Panc1 (cell line): ENCODE measurements around the gene CYTH2. TPM values are rescaled to one million over a fixed set of nuclear protein-coding genes. Genes with fewer than 3 reads are reported as not detected.

Source experiments
- ATAC-seq: fragments of 200-7000 bp; cut with Tn5 transposase; 2 replicates; pipeline ENCODE4 v1.9.1; 2020; ENCODE audit warnings: mild to moderate bottlenecking, moderate library complexity
- BruUV-seq: library from RNA; stranded (reverse); fragments of 400-500 nt; replicated peaks from 2 replicates; lab custom pipeline; 2021; lab: Mats Ljungman, UMichigan
- CTCF ChIA-PET: fragments of 300-600 bp; sonication (Branson Sonifier 250); formaldehyde crosslinking; loops from one replicate; lab custom pipeline; 2022; ENCODE audit warnings: antibody characterized with exemption; lab: Charles Lee
- POLR2A ChIA-PET: fragments of 300-600 bp; sonication (Branson Sonifier 250); formaldehyde crosslinking; loops from one replicate; lab custom pipeline; 2022; ENCODE audit warnings: antibody characterized with exemption; lab: Charles Lee
- DNase-seq: peaks from one replicate; pipeline ENCODE4 v3.0.0-alpha.2; 2010; ENCODE audit warnings: low read depth, low spot score
- H3K27ac ChIP-seq: 2 replicates; pipeline ENCODE4 v1.5.1; 2011; ENCODE audit warnings: mild to moderate bottlenecking, low read length, inconsistent platforms
- H3K27me3 ChIP-seq: fragments of 200-500 bp; sonication (Bioruptor generic); 2 replicates; pipeline ENCODE4 v1.6.0; 2014; ENCODE audit warnings: low read length, inconsistent platforms; ENCODE audit not compliant: control insufficient read depth, insufficient read depth
- H3K36me3 ChIP-seq: fragments of 200-500 bp; sonication (Bioruptor generic); 2 replicates; pipeline ENCODE4 v1.5.1; 2014; ENCODE audit warnings: inconsistent platforms, mild to moderate bottlenecking, low read length, moderate library complexity; ENCODE audit not compliant: control insufficient read depth, insufficient read depth
- H3K4me1 ChIP-seq: 2 replicates; pipeline ENCODE4 v1.5.1; 2011; ENCODE audit warnings: inconsistent platforms, mild to moderate bottlenecking, low read length, moderate library complexity; ENCODE audit not compliant: control insufficient read depth, insufficient read depth
- H3K4me3 ChIP-seq, 2 experiments: 2 replicates each; pipeline ENCODE4 v1.5.1; 2011 to 2012; ENCODE audit warnings: low read depth in 2 of 2, low read length in 2 of 2, mild to moderate bottlenecking in 2 of 2, inconsistent platforms in 1 of 2, moderate library complexity in 1 of 2
- H3K9me3 ChIP-seq: fragments of 200-500 bp; sonication (Bioruptor generic); 2 replicates; pipeline ENCODE4 v1.5.1; 2014; ENCODE audit warnings: low read depth, mild to moderate bottlenecking, inconsistent platforms, low read length, moderate library complexity; ENCODE audit not compliant: control insufficient read depth, insufficient read depth
- CTCF ChIP-seq: fragments of 450-650 bp; IDR thresholded peaks from 2 replicates; pipeline ENCODE4 v1.5.1; 2017; ENCODE audit warnings: mild to moderate bottlenecking
- POLR2AphosphoS5 ChIP-seq: IDR thresholded peaks from 2 replicates; pipeline ENCODE4 v1.6.1; 2012; ENCODE audit warnings: mild to moderate bottlenecking, low read depth, low read length, moderate library complexity
- REST ChIP-seq, 2 experiments: IDR thresholded peaks; 2 replicates each; pipeline ENCODE4 v1.6.1; 2011 to 2012; ENCODE audit warnings: low read depth in 2 of 2, control low read depth in 1 of 2, low read length in 1 of 2, mild to moderate bottlenecking in 1 of 2, moderate library complexity in 1 of 2; ENCODE audit not compliant: insufficient read depth in 1 of 2
- SIN3A ChIP-seq: IDR thresholded peaks from 2 replicates; pipeline ENCODE4 v1.6.1; 2012; ENCODE audit warnings: low read depth, mild to moderate bottlenecking, low read length, moderate library complexity, borderline replicate concordance; ENCODE audit not compliant: insufficient read depth
- TCF7L2 ChIP-seq: IDR thresholded peaks from 2 replicates; pipeline ENCODE4 v1.6.1; 2011; ENCODE audit warnings: mild to moderate bottlenecking, low read depth, low read length, inconsistent platforms
- in situ Hi-C: cut with HindIII; loops from 2 replicates; pipeline ENCODE4 v1.10.0; 2016; ENCODE audit warnings: low sequenced_read_pairs, low pct_unique_long_range_greater_than_20kb
- intact Hi-C: fragments of 100-400 bp; cut with micrococcal nuclease; formaldehyde crosslinking; loops from one replicate; pipeline ENCODE4 v1.10.0; 2022; ENCODE audit not compliant: unreplicated experiment
- total RNA-seq: library from RNA; stranded (reverse); gene quantifications from one replicate; pipeline ENCODE4 v1.2.1, GENCODE V29; 2021; ENCODE audit not compliant: unreplicated experiment

CYTH2 gene
- total RNA-seq, 1 experiment from 2014 or later: 53.4 TPM

GRCh38 chr19:48477698-48478338 is 8.6 kb downstream of the CYTH2 start:
- TF ChIP-seq SIN3A (no peak), REST (IDR thresholded peaks at IDR 0.05; ENCODE audit: insufficient read depth in 1 of 2, low read depth in 2 of 2, low read length in 1 of 2) (no peak), POLR2AphosphoS5 (no peak), TCF7L2 (no peak), CTCF (no peak)
- Histone ChIP-seq H3K9me3 (no peaks in the 10 kb centered on the region), H3K4me3 (no peak overlapping the region), H3K27ac (no peak overlapping the region), H3K27me3 (no peaks in the 10 kb centered on the region), H3K4me1 (peaks cover 7% of the 10 kb centered on the region), H3K36me3 (no peaks in the 10 kb centered on the region; the same call in none of the 2 replicates)
- ChIA-PET POLR2A (no interaction called here), CTCF (no interaction called here)
- ATAC-seq (no peak), DNase-seq (no peak)
- in situ Hi-C loops (no loop called here), intact Hi-C loops (no loop called here)
- no TSS peak for BruUV-seq

GRCh38 chr19:48478339-48479256 is 9.4 kb downstream of the CYTH2 start:
- intact Hi-C loops (no loop called here), in situ Hi-C loops (no loop called here)
- POLR2A ChIA-PET: no interaction called here
- H3K27me3 ChIP-seq: no peaks in the 10 kb centered on the region
- H3K9me3 ChIP-seq: no peaks in the 10 kb centered on the region
- peaks cover 7% of the 10 kb centered on the region for H3K4me1 ChIP-seq
- no peaks in the 10 kb centered on the region; the same call in none of the 2 replicates for H3K36me3 ChIP-seq
- CTCF ChIA-PET: no interaction called here
- BruUV-seq: no TSS peak
- no peak for ATAC-seq
- DNase-seq: no peak
- no peak overlapping the region for H3K4me3 ChIP-seq
- H3K27ac ChIP-seq: no peak overlapping the region
- no peak for TF ChIP-seq REST (IDR thresholded peaks at IDR 0.05; ENCODE audit: insufficient read depth in 1 of 2, low read depth in 2 of 2, low read length in 1 of 2)
- TF ChIP-seq SIN3A: no peak
- TF ChIP-seq TCF7L2: no peak
- no peak for TF ChIP-seq CTCF
- no peak for TF ChIP-seq POLR2AphosphoS5
